ENCODE results near the gene PTPRM.

DNA sequence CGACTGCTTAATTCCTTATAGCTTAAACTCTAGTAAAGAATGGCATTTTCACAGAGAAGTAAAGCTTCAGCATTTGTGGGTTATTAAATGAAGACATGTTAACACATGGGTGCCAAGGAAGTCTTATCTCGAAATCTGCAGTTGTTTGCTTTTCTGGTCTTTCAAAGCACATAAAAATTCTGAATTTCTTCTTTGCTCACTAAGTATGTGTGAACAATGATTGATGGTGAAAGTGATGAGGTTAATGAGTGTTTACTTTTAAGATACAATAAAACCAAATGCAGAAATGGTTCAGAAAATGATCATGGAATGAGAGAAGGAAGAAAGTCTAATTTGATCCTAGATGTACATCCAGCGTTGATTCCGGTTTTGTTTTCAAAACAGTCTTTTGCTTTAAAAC lies 807.6 kb downstream of the PTPRM start:
- TF ChIP-seq EZH2 (IDR thresholded peaks at IDR 0.05; ENCODE audit: insufficient read depth, poor library complexity, severe bottlenecking) (no peak), EZH2phosphoT487 (IDR thresholded peaks at IDR 0.05; ENCODE audit: insufficient read depth, low read depth) (no peak)
